Gastroesophageal sphincter (tissue), 3 donors: Measurements from ENCODE around the gene NHEJ1.

Experiments
- CTCF ChIP-seq, 4 experiments: fragments of 200-600 bp in 2 of 4; fragments of 450-650 bp in 2 of 4; sonication (generic) in 1 of 4; IDR thresholded peaks; one replicate each; pipeline ENCODE4 v1.5.1; 2017 to 2019; ENCODE audit warnings: antibody characterized with exemption in 4 of 4, mild to moderate bottlenecking in 2 of 4, moderate library complexity in 2 of 4
- POLR2A ChIP-seq, 2 donors: fragments of 450-650 bp; IDR thresholded peaks; one replicate each; pipeline ENCODE4 v1.6.1; 2017; ENCODE audit warnings: antibody characterized with exemption in 2 of 2, mild to moderate bottlenecking in 2 of 2, moderate library complexity in 1 of 2
- POLR2AphosphoS5 ChIP-seq: sonication (generic); formaldehyde crosslinking; IDR thresholded peaks from one replicate; pipeline ENCODE4 v1.6.1; 2017; ENCODE audit warnings: antibody characterized with exemption

DNA sequence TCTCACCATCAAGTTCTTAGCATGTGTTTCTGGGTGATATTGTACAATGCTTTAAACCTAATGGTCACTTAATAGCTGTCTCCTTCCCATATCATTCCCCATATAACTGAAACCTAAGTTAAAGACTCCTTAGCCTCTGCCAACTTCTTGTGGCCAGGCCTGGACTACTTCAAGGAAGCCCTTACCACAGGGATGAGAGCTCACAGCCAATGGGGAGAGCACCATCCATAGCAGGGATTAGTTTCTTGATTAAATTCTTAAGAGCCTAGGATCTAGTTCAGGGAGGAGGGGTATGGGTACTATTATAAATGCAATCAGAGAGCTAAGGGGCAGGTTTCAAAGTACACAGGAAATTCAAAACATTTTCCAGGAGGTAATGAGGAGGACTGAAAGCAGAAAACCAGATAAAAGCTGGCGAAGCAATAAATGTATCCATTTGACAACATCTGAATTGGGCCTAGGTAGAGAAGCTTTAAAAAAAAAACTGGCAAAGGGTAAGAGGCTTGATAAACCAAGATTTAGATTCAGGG is 65.1 kb downstream of the NHEJ1 start:
- TF ChIP-seq CTCF (IDR thresholded peaks at IDR 0.05) = no peak
- no peak for TF ChIP-seq POLR2A (IDR thresholded peaks at IDR 0.05)
- no peak for TF ChIP-seq POLR2AphosphoS5
